ENCODE results near the gene EIF4G3. TPM values are rescaled to one million over a fixed set of nuclear protein-coding genes. Genes with fewer than 3 reads are reported as not detected.

EIF4G3 gene
- total and polyA plus RNA-seq, 9 of the 15 experiments (the other 6 are each of a cell fraction or from before 2014, with no cell fraction given): 6.7 to 40.5 (median 32.1) TPM

DNA sequence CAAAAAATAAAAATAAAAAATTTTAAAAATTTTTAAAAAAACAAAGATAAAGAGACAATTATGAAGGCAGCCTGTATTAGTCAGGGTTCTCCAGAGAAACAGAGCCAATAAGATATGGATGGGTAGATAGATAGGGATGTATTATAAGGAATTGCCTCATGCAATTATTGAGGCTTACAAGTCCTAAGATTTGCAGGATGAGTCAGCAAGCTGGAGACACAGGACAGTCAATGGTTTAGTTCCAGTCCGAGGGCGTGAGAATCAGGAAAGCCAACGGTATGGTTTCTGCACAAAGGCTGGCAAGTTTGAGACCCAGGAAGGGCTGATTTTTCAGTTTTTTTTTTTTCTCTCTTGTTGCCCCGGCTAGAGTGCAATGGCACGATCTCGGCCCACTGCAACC is 24.1 kb upstream of the EIF4G3 start:
- ATAC-seq (peak; percentile 71), FAIRE-seq (peak; percentile 69), DNase-seq (ENCODE audit: extremely low read depth in 1 of 4, low spot score in 3 of 4) (peak in 1 of 4 experiments; percentile 46)
- H3K4me2 ChIP-seq (ENCODE audit: insufficient read depth, low read length): no peak overlapping the region
- H3K4me1 ChIP-seq (replicated peaks in 1 of 2; ENCODE audit: control insufficient read depth in 2 of 2, insufficient read depth in 2 of 2, low read length in 2 of 2): no peaks in the 10 kb centered on the region; a peak in 1 of 5 replicates
- H3K9ac ChIP-seq (ENCODE audit: insufficient read depth in 1 of 2, low read depth in 2 of 2, low read length in 2 of 2): no peak overlapping the region
- 17% methylated on average over 6 of the region's 6 CpGs for WGBS (ENCODE audit: insufficient coverage, low coverage, missing lambda C conversion rate)
- H3K27ac ChIP-seq (ENCODE audit: extremely low read depth, low read depth, low read length): no peak overlapping the region
- no peaks in the 10 kb centered on the region; the same call in 1 of the 2 replicates for H4K20me1 ChIP-seq (replicated peaks; ENCODE audit: control insufficient read depth, insufficient read depth, low read length)
- no TSS peak for BruUV-seq (replicated peaks)
- ChIA-PET CTCF (ENCODE audit: low intra/inter-chr PET ratio) (no interaction called here), POLR2A (interaction anchor here (1.0 to 1.4 kb wide), 2 partner anchors 10 to 52 kb away, joined by 3 to 4 read pairs; no protein-coding TSS in a partner anchor)
- no peaks in the 10 kb centered on the region for H3K9me1 ChIP-seq (ENCODE audit: control insufficient read depth, insufficient read depth, low read length)
- H2AFZ ChIP-seq (ENCODE audit: low read depth, low read length): no peak overlapping the region
- intact Hi-C loops (cut with micrococcal nuclease) (no loop called here), in situ Hi-C loops (cut with MboI) (loop anchor here (25.0 kb wide), 1 partner anchor 1288 kb away; the partner anchor contains the start of gene PLA2G2E)
- no peaks in the 10 kb centered on the region for H3K36me3 ChIP-seq (ENCODE audit: control insufficient read depth, insufficient read depth, low read length)
- peaks cover 4 to 12% of the 10 kb centered on the region in 2 experiments; a peak in 3 of 5 replicates for H3K27me3 ChIP-seq (ENCODE audit: control insufficient read depth in 2 of 2, insufficient read depth in 2 of 2, low read length in 2 of 2)
- H3K79me2 ChIP-seq (ENCODE audit: control insufficient read depth, insufficient read depth, low read length): no peaks in the 10 kb centered on the region
- H3K4me3 ChIP-seq: no peak overlapping the region
- no peaks in the 10 kb centered on the region for H3K9me3 ChIP-seq (replicated peaks; ENCODE audit: control insufficient read depth, insufficient read depth, low read depth, low read length)
- 0 out of 2 replicates have a peak, but pooled peaks have one; percentile 43 for TF ChIP-seq JUND (IDR thresholded peaks at IDR 0.05; ENCODE audit: borderline replicate concordance, low read depth, low read length)
- TF ChIP-seq JUND (tag; IDR thresholded peaks at IDR 0.05; ENCODE audit: borderline replicate concordance, low read depth, low read length): peak; percentile 45; the same call in 1 of the 3 replicates
- no peak for TF ChIP-seq SIN3A (IDR thresholded peaks at IDR 0.05; ENCODE audit: borderline replicate concordance in 2 of 2, control insufficient read depth in 1 of 2, low read depth in 2 of 2, low read length in 2 of 2)
- TF ChIP-seq, protein P1, sequence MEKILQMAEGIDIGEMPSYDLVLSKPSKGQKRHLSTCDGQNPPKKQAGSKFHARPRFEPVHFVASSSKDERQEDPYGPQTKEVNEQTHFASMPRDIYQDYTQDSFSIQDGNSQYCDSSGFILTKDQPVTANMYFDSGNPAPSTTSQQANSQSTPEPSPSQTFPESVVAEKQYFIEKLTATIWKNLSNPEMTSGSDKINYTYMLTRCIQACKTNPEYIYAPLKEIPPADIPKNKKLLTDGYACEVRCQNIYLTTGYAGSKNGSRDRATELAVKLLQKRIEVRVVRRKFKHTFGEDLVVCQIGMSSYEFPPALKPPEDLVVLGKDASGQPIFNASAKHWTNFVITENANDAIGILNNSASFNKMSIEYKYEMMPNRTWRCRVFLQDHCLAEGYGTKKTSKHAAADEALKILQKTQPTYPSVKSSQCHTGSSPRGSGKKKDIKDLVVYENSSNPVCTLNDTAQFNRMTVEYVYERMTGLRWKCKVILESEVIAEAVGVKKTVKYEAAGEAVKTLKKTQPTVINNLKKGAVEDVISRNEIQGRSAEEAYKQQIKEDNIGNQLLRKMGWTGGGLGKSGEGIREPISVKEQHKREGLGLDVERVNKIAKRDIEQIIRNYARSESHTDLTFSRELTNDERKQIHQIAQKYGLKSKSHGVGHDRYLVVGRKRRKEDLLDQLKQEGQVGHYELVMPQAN (IDR thresholded peaks at IDR 0.05; ENCODE audit: borderline replicate concordance): no peak
- no peak for TF ChIP-seq ELF2 (CRISPR knock-in tag; IDR thresholded peaks at IDR 0.05)
- TF ChIP-seq MAFF (IDR thresholded peaks at IDR 0.05; ENCODE audit: low read length): peak; percentile 59; the same call in 1 of the 2 replicates
- TF ChIP-seq, protein P2, sequence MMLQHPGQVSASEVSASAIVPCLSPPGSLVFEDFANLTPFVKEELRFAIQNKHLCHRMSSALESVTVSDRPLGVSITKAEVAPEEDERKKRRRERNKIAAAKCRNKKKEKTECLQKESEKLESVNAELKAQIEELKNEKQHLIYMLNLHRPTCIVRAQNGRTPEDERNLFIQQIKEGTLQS (IDR thresholded peaks at IDR 0.05): peak; percentile 65; the same call in 1 of the 2 replicates
- TF ChIP-seq, protein P2 (CRISPR knock-in tag; conservative IDR thresholded peaks at IDR 0.05): no peak
- peak; percentile 75 for TF ChIP-seq MAFK (IDR thresholded peaks at IDR 0.05; ENCODE audit: low read length)
- TF ChIP-seq, protein P3, sequence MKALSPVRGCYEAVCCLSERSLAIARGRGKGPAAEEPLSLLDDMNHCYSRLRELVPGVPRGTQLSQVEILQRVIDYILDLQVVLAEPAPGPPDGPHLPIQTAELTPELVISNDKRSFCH (CRISPR knock-in tag; IDR thresholded peaks at IDR 0.05): no peak
- TF ChIP-seq, protein P3 (tag; IDR thresholded peaks at IDR 0.05): no peak
- TF ChIP-seq ZNF316 (IDR thresholded peaks at IDR 0.05): peak; percentile 86
- TF ChIP-seq FOXJ3 (CRISPR knock-in tag; IDR thresholded peaks at IDR 0.05): no peak
- peak; percentile 83 for TF ChIP-seq MAFG (tag; conservative IDR thresholded peaks at IDR 0.05)
- TF ChIP-seq, protein P4, sequence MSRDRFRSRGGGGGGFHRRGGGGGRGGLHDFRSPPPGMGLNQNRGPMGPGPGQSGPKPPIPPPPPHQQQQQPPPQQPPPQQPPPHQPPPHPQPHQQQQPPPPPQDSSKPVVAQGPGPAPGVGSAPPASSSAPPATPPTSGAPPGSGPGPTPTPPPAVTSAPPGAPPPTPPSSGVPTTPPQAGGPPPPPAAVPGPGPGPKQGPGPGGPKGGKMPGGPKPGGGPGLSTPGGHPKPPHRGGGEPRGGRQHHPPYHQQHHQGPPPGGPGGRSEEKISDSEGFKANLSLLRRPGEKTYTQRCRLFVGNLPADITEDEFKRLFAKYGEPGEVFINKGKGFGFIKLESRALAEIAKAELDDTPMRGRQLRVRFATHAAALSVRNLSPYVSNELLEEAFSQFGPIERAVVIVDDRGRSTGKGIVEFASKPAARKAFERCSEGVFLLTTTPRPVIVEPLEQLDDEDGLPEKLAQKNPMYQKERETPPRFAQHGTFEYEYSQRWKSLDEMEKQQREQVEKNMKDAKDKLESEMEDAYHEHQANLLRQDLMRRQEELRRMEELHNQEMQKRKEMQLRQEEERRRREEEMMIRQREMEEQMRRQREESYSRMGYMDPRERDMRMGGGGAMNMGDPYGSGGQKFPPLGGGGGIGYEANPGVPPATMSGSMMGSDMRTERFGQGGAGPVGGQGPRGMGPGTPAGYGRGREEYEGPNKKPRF (IDR thresholded peaks at IDR 0.05; ENCODE audit: low read depth, low read length): no peak
- no peak for TF ChIP-seq SMAD4 (CRISPR knock-in tag; conservative IDR thresholded peaks at IDR 0.05)
- no peak for TF ChIP-seq BRF1 (IDR thresholded peaks at IDR 0.05; ENCODE audit: borderline replicate concordance, extremely low read depth, insufficient read length)
- TF ChIP-seq CBX3 (IDR thresholded peaks at IDR 0.05; ENCODE audit: borderline replicate concordance in 1 of 2, low read length in 2 of 2): no peak

All from K562 (cell line).